HEK293 (cell line): ENCODE results near the gene PUDP.
"Not testable (repeated sequence)": the region's sequence is repeated elsewhere in the genome, so short reads cannot be mapped to it uniquely, and the experiment has no call there.

Experiments
- CTCF ChIP-seq: fragments of 450-650 bp; formaldehyde crosslinking; IDR thresholded peaks from 2 replicates; pipeline ENCODE4 v1.5.1; 2016; ENCODE audit warnings: missing biosample characterization, missing genetic modification characterization
- GLI4 ChIP-seq: fragments of 450-650 bp; formaldehyde crosslinking; IDR thresholded peaks from 2 replicates; pipeline ENCODE4 v1.5.1; 2016; ENCODE audit warnings: missing biosample characterization, missing genetic modification characterization
- ZNF776 ChIP-seq: fragments of 450-650 bp; formaldehyde crosslinking; IDR thresholded peaks from 2 replicates; pipeline ENCODE4 v1.5.0; 2017; ENCODE audit warnings: missing biosample characterization, missing genetic modification characterization, borderline replicate concordance
- TF ChIP-seq, protein P1 (sequence below): fragments of 450-650 bp; formaldehyde crosslinking; IDR thresholded peaks from 2 replicates; pipeline ENCODE4 v1.5.1; 2017; ENCODE audit warnings: missing biosample characterization, missing genetic modification characterization
- TF ChIP-seq, protein P2 (sequence below): fragments of 450-650 bp; formaldehyde crosslinking; IDR thresholded peaks from 2 replicates; pipeline ENCODE4 v1.5.1; 2016; ENCODE audit warnings: missing biosample characterization, missing genetic modification characterization

- TF ChIP-seq, protein P1, sequence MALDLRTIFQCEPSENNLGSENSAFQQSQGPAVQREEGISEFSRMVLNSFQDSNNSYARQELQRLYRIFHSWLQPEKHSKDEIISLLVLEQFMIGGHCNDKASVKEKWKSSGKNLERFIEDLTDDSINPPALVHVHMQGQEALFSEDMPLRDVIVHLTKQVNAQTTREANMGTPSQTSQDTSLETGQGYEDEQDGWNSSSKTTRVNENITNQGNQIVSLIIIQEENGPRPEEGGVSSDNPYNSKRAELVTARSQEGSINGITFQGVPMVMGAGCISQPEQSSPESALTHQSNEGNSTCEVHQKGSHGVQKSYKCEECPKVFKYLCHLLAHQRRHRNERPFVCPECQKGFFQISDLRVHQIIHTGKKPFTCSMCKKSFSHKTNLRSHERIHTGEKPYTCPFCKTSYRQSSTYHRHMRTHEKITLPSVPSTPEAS (tag by site-specific recombination) = not testable (repeated sequence)
- TF ChIP-seq, protein P2, sequence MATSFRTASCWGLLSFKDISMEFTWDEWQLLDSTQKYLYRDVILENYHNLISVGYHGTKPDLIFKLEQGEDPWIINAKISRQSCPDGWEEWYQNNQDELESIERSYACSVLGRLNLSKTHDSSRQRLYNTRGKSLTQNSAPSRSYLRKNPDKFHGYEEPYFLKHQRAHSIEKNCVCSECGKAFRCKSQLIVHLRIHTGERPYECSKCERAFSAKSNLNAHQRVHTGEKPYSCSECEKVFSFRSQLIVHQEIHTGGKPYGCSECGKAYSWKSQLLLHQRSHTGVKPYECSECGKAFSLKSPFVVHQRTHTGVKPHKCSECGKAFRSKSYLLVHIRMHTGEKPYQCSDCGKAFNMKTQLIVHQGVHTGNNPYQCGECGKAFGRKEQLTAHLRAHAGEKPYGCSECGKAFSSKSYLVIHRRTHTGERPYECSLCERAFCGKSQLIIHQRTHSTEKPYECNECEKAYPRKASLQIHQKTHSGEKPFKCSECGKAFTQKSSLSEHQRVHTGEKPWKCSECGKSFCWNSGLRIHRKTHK (tag by site-specific recombination) = not testable (repeated sequence)
- TF ChIP-seq CTCF; ZNF776 (tag by site-specific recombination); GLI4 (tag by site-specific recombination): not testable (repeated sequence)
Measured at GRCh38 chrX:7022996-7023395, 125.0 kb downstream of the PUDP start.
